GM03348 (cell line): Measurements from ENCODE around the gene ISCU.

Source experiments
- DNase-seq: peaks from one replicate; pipeline ENCODE4 v3.0.0; 2012; ENCODE audit warnings: low spot score

ISCU gene

GRCh38 chr12:108603743-108604142 is 41.3 kb downstream of the ISCU start:
- no peak for DNase-seq

GRCh38 chr12:108604208-108604941 is 42.0 kb downstream of the ISCU start:
- DNase-seq: no peak

- no peak for DNase-seq
These were observed 42.7 kb downstream of the ISCU start for GRCh38 chr12:108605000-108605689.

GRCh38 chr12:108605690-108606406 is 43.5 kb downstream of the ISCU start:
- no peak for DNase-seq

- no peak for DNase-seq
These were observed 44.1 kb downstream of the ISCU start for GRCh38 chr12:108606492-108606891.

GRCh38 chr12:108607981-108608600 is 45.7 kb downstream of the ISCU start:
- no peak for DNase-seq

GRCh38 chr12:108608616-108609015 is 46.2 kb downstream of the ISCU start:
- DNase-seq: no peak

- DNase-seq: peak; percentile 91
These were observed 47.3 kb downstream of the ISCU start for GRCh38 chr12:108609537-108610335.

GRCh38 chr12:108610336-108610815 is 48.0 kb downstream of the ISCU start:
- DNase-seq: no peak

GRCh38 chr12:108610856-108611605 is 48.6 kb downstream of the ISCU start:
- no peak for DNase-seq

- peak; percentile 77 for DNase-seq
These were observed 49.6 kb downstream of the ISCU start for GRCh38 chr12:108611884-108612415.

- no peak for DNase-seq
These were observed 50.4 kb downstream of the ISCU start for GRCh38 chr12:108612788-108613282.

GRCh38 chr12:108613548-108613947 is 51.2 kb downstream of the ISCU start:
- no peak for DNase-seq

- DNase-seq: no peak
These were observed 51.6 kb downstream of the ISCU start for GRCh38 chr12:108614041-108614440.

GRCh38 chr12:108614639-108615038 is 52.2 kb downstream of the ISCU start:
- DNase-seq: no peak

GRCh38 chr12:108615918-108616317 is 53.5 kb downstream of the ISCU start:
- DNase-seq: no peak

GRCh38 chr12:108616359-108616758 is 54.0 kb downstream of the ISCU start:
- no peak for DNase-seq

GRCh38 chr12:108616941-108617858 is 54.8 kb downstream of the ISCU start:
- no peak for DNase-seq
